ENCODE results near the gene IL18R1. TPM values are rescaled to one million over a fixed set of nuclear protein-coding genes. Genes with fewer than 3 reads are reported as not detected.

The IL18R1 gene
- total and polyA plus RNA-seq, 4 donors, result 4.8 to 12.7 (median 5.9) TPM

- no peak for TF ChIP-seq YY1 (IDR thresholded peaks at IDR 0.05)
- TF ChIP-seq RXRA (IDR thresholded peaks at IDR 0.05), result no peak
- TF ChIP-seq FOXA2 (IDR thresholded peaks at IDR 0.05), result no peak
- no peak for TF ChIP-seq CTCF (IDR thresholded peaks at IDR 0.05; ENCODE audit: low read depth, low read length, missing input control)
- 96% methylated on average over 2 of the region's 2 CpGs for WGBS
- H3K4me1 ChIP-seq (ENCODE audit: control insufficient read depth in 4 of 4, insufficient read depth in 4 of 4, low read length in 3 of 4), result no peaks in the 10 kb centered on the region
Measured at GRCh38 chr2:102438578-102438977, 83.0 kb downstream of the IL18R1 start.

DNA sequence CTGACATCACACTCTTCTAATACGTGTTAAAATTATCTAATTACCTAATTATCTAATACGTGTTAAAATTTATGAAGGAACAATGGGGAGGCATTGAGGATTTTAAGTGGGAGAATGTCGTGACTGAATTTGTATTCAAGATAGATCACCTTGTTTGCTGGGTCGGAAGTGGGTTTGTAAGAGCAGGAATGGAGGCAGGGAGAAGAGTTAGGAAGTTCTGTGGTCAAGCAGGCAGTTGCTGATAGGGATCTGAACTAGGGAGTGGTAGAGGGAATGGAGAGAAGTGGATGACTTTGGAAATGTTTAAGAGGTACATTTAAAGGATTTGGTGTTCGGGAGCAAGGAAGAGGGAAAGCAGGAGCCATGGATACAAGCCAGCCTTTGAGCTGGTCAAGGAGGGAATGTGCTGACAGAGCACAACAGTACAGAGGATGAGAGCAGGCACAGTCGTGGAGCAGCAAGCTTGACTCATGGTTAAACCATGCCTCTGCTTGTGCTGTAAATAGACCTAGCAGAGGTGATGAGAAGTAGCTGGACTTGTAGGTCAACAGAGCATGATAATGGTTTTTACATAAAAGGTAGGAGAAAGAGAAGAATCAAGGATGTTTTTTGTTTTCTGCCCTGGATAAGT, 83.6 kb downstream of the IL18R1 start:
- H3K27me3 ChIP-seq (ENCODE audit: control insufficient read depth in 4 of 4, insufficient read depth in 4 of 4, low read length in 3 of 4), result no peaks in the 10 kb centered on the region
- no peaks in the 10 kb centered on the region for H3K9me3 ChIP-seq (ENCODE audit: control insufficient read depth in 4 of 4, low read length in 3 of 4)
- no peaks in the 10 kb centered on the region for H3K36me3 ChIP-seq (ENCODE audit: control insufficient read depth in 4 of 4, insufficient read depth in 3 of 4, low read depth in 1 of 4, low read length in 3 of 4)
- DNase-seq (ENCODE audit: low spot score), result no peak
- no peak overlapping the region for H3K4me3 ChIP-seq (ENCODE audit: low read depth in 1 of 3, low read length in 3 of 3)
- H3K9ac ChIP-seq (ENCODE audit: low read depth in 1 of 2, low read length in 2 of 2), result no peak overlapping the region
- 75% methylated on average over 6 of the region's 6 CpGs for WGBS
- TF ChIP-seq HNF4G (IDR thresholded peaks at IDR 0.05) (no peak), RAD21 (IDR thresholded peaks at IDR 0.05) (no peak), CTCF (IDR thresholded peaks at IDR 0.05; ENCODE audit: low read depth, low read length, missing input control) (no peak), FOXA2 (IDR thresholded peaks at IDR 0.05) (no peak), SP1 (IDR thresholded peaks at IDR 0.05) (no peak), NR2F2 (IDR thresholded peaks at IDR 0.05) (no peak), YY1 (IDR thresholded peaks at IDR 0.05) (no peak), EGR1 (IDR thresholded peaks at IDR 0.05; ENCODE audit: low read depth in 2 of 2) (no peak), ZBTB33 (IDR thresholded peaks at IDR 0.05) (no peak), TAF1 (conservative IDR thresholded peaks at IDR 0.05) (no peak), GABPA (IDR thresholded peaks at IDR 0.05 in 1 of 2, conservative IDR thresholded peaks at IDR 0.05 in 1 of 2) (no peak), REST (IDR thresholded peaks at IDR 0.05) (no peak), RXRA (IDR thresholded peaks at IDR 0.05) (no peak), JUND (IDR thresholded peaks at IDR 0.05) (no peak), HNF4A (conservative IDR thresholded peaks at IDR 0.05) (no peak), FOXA1 (IDR thresholded peaks at IDR 0.05) (no peak)
- TF ChIP-seq, protein P1, sequence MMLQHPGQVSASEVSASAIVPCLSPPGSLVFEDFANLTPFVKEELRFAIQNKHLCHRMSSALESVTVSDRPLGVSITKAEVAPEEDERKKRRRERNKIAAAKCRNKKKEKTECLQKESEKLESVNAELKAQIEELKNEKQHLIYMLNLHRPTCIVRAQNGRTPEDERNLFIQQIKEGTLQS (IDR thresholded peaks at IDR 0.05), result no peak
- TF ChIP-seq, protein P2, sequence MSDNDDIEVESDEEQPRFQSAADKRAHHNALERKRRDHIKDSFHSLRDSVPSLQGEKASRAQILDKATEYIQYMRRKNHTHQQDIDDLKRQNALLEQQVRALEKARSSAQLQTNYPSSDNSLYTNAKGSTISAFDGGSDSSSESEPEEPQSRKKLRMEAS (IDR thresholded peaks at IDR 0.05), result no peak
- no peaks in the 10 kb centered on the region for H3K4me1 ChIP-seq (ENCODE audit: control insufficient read depth in 4 of 4, insufficient read depth in 4 of 4, low read length in 3 of 4)
- H3K27ac ChIP-seq (ENCODE audit: low read depth in 1 of 2, low read length in 2 of 2), result no peak overlapping the region

More at GRCh38 chr2:102438578-102438977, 83.0 kb downstream of the IL18R1 start:
- Histone ChIP-seq H3K27me3 (ENCODE audit: control insufficient read depth in 4 of 4, insufficient read depth in 4 of 4, low read length in 3 of 4) (no peaks in the 10 kb centered on the region), H3K9me3 (ENCODE audit: control insufficient read depth in 4 of 4, low read length in 3 of 4) (no peaks in the 10 kb centered on the region), H3K27ac (ENCODE audit: low read depth in 1 of 2, low read length in 2 of 2) (no peak overlapping the region), H3K4me3 (ENCODE audit: low read depth in 1 of 3, low read length in 3 of 3) (no peak overlapping the region), H3K36me3 (ENCODE audit: control insufficient read depth in 4 of 4, insufficient read depth in 3 of 4, low read depth in 1 of 4, low read length in 3 of 4) (no peaks in the 10 kb centered on the region), H3K9ac (ENCODE audit: low read depth in 1 of 2, low read length in 2 of 2) (no peak overlapping the region)
- no peak for DNase-seq (ENCODE audit: low spot score)
